Measurements from ENCODE around the gene MCEMP1. TPM values are rescaled to one million over a fixed set of nuclear protein-coding genes. Genes with fewer than 3 reads are reported as not detected.

Gene MCEMP1
- total and polyA plus RNA-seq, 12 donors: 0.17 to 1.2 (median 0.30) TPM; not detected in 5

GRCh38 chr19:7645656-7646425, 31.0 kb upstream of the MCEMP1 start:
- no peak for DNase-seq
- ATAC-seq: no peak
- Histone ChIP-seq H3K27ac (peak overlapping the region in 1 of 10 donors; percentile 66), H3K4me1 (peaks cover 0 to 8% (median 0%) of the 10 kb centered on the region in 9 donors), H3K27me3 (peaks cover 0 to 39% (median 11%) of the 10 kb centered on the region in 7 donors), H3K4me3 (peak overlapping the region in 1 of 10 donors; percentile 3), H3K9me3 (no peaks in the 10 kb centered on the region), H3K36me3 (peaks cover 0 to 30% (median 0%) of the 10 kb centered on the region in 9 donors)
- WGBS, 2 donors: 46 to 55% methylated on average over 20 of the region's 20 CpGs
- no peak for TF ChIP-seq CTCF (IDR thresholded peaks at IDR 0.05)
- intact Hi-C loops (cut with DNase I): no loop called here

- ATAC-seq: no peak
- WGBS, 2 donors: 74 to 79% methylated on average over 7 to 8 of the region's 8 CpGs
- Histone ChIP-seq H3K27ac (peak overlapping the region in 1 of 10 donors; percentile 66), H3K4me3 (peak overlapping the region in 1 of 10 donors; percentile 3), H3K9me3 (no peaks in the 10 kb centered on the region), H3K27me3 (peaks cover 0 to 45% (median 11%) of the 10 kb centered on the region in 7 donors), H3K4me1 (peaks cover 0 to 8% (median 0%) of the 10 kb centered on the region in 9 donors), H3K36me3 (peaks cover 0 to 29% (median 0%) of the 10 kb centered on the region in 9 donors)
- intact Hi-C loops (cut with DNase I): no loop called here
- DNase-seq: no peak
- TF ChIP-seq CTCF (IDR thresholded peaks at IDR 0.05): no peak
Observed at GRCh38 chr19:7646426-7646700, 30.5 kb upstream of the MCEMP1 start.

DNA sequence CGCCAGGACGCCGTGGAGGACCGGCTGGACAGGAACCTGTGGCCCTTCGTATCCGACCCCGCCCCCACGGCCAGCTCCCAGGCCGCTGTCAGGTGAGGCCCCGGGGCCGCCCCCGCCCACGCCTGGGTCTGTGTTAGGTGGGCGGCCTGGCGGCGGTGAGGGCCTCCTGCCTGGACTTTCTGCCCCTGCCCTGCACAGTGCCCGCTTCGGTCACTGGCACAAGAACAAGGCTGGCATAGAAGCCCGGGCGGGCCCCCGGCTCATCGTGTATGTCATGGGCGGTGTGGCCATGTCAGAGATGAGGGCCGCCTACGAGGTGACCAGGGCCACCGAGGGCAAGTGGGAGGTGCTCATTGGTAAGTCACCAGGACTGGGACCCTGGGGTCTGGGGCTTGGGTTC, 29.7 kb upstream of the MCEMP1 start:
- 92 to 97% methylated on average over 26 of the region's 26 CpGs for WGBS, 2 donors
- intact Hi-C loops (cut with DNase I): no loop called here
- Histone ChIP-seq H3K27ac (no peak overlapping the region), H3K27me3 (peaks cover 0 to 46% (median 11%) of the 10 kb centered on the region in 7 donors), H3K4me1 (peaks cover 0 to 12% (median 0%) of the 10 kb centered on the region in 9 donors), H3K9me3 (no peaks in the 10 kb centered on the region), H3K36me3 (peaks cover 0 to 25% (median 0%) of the 10 kb centered on the region in 9 donors), H3K4me3 (no peak overlapping the region)
- DNase-seq (no peak), ATAC-seq (peak in 1 of 8 donors; percentile 23)
- no peak for TF ChIP-seq CTCF (IDR thresholded peaks at IDR 0.05)

- Histone ChIP-seq H3K36me3 (peaks cover 0 to 18% (median 0%) of the 10 kb centered on the region in 9 donors), H3K4me1 (peaks cover 0 to 16% (median 0%) of the 10 kb centered on the region in 9 donors), H3K27ac (no peak overlapping the region), H3K27me3 (peaks cover 0 to 46% (median 11%) of the 10 kb centered on the region in 7 donors), H3K9me3 (no peaks in the 10 kb centered on the region), H3K4me3 (no peak overlapping the region)
- ATAC-seq (no peak), DNase-seq (no peak)
- 62% methylated on average over 15 of the region's 15 CpGs for WGBS, 2 donors
- TF ChIP-seq CTCF (IDR thresholded peaks at IDR 0.05): no peak
- intact Hi-C loops (cut with DNase I): no loop called here
Observed at GRCh38 chr19:7648265-7649014, 28.4 kb upstream of the MCEMP1 start.
